GM15510 (cell line): Measurements from ENCODE around the gene TSPAN10.

Experiments used
- POLR2A ChIP-seq: IDR thresholded peaks from 3 replicates; pipeline ENCODE4 v1.6.1; 2011; ENCODE audit warnings: borderline replicate concordance; ENCODE audit not compliant: insufficient read length; ENCODE audit errors: extremely low read depth

Gene TSPAN10

DNA sequence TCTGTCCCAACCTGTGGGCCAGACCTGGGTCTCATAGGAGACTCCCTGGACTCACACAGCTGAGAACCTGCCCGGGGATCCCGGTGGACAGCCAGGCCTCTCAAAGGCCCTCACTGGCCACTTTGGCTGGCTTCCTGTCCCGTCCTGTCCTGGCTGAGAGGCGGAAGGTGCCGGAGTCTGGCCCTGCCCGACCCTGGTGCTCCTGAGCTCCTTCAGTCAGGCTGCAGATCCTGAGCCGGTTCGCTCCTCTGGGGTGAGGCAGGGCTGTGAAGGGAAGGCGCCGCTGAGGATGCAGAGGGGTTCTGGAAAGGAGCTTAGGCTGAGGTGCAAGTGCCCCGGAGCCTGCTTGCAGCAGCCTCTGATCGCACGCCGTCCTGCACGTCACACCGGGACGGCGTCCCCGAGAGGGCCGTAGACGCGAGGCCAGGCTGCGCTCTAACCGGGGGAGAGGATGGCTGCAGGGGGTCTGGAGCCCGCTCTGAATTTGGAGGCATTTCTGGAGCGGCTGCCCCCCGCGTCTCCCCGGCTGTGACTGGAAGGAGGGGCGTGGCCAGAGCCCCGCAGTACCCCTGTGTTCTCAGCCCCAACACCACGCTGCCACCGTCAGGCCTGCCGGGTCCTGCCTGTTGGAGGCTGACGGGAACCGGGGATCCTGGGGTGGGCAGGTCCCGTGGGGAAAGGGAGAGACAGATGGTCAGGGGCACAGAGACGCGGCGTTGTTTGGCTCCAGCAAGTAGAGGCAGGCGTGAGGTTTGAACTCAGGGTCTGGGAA lies 51.0 kb downstream of the TSPAN10 start:
- no peak for TF ChIP-seq POLR2A

DNA sequence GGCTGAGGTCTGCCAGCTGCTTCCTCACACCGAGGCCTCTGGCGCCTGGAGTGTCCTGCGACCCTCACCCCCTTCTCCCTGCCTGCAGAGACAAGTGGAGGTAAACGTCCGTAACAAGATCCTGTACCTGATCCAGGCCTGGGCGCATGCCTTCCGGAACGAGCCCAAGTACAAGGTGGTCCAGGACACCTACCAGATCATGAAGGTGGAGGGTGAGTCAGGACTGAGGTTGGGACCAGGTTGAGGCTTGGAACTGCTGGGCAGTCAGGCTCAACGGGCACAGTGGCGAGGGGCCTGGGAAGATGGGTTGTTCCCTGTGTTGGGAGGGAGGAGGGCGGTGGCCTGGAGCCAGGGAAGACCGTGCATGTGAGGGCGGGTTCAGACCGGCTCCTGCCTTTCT lies 51.6 kb downstream of the TSPAN10 start:
- no peak for TF ChIP-seq POLR2A

DNA sequence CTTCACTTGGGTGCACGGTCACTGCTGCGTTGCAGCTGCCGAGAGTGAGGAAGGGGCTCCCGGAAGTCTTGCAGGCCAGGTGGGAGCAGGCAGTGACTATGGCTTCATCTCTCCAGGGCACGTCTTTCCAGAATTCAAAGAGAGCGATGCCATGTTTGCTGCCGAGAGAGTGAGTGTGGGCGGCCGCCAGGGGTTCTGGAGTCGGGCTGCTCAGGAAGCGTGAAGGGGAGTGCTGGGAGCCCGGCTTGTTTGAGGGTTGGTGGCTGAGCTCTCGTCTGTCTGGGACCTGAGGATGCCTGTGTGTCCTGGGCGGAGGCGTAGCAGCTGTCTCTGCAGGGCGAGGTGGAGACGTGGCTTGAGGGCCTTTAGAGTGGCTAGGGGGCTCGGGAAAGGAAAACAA lies 53.1 kb downstream of the TSPAN10 start:
- no peak for TF ChIP-seq POLR2A

DNA sequence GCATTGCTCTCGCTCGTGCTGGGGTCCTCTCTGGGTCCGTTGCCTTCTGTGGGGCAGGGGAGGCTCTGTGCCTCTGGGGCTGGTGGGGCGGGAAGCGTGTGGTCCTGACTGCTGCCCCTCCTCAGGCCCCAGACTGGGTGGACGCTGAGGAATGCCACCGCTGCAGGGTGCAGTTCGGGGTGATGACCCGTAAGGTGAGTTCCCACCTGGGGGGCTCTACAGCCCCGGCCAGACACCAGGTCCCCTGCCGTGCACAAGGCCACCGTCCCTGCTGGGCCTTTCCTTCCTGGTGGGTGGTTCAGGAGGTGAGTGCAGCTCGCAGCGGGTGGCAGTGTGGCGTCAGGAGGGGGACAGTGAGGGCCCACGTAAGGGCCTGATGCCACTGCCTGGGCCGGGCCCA lies 53.6 kb downstream of the TSPAN10 start:
- no peak for TF ChIP-seq POLR2A

DNA sequence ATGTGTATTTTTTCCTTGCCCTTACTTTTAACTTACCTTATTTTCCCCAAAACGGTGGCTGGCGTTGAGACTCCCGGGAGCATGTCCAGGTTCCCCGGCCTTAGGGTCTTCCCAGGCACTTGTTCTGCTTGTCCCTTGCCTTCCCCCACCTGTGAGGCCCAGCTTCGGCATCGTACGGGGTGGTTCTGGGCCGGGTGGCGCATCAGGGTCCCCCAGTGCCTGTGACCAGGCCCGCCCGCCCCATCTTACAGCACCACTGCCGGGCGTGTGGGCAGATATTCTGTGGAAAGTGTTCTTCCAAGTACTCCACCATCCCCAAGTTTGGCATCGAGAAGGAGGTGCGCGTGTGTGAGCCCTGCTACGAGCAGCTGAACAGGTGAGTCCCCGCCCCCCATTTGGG lies 54.2 kb downstream of the TSPAN10 start:
- TF ChIP-seq POLR2A, result no peak

- no peak for TF ChIP-seq POLR2A
Observed at GRCh38 chr17:81691608-81692007, 54.6 kb downstream of the TSPAN10 start.

- TF ChIP-seq POLR2A, result no peak
Observed at GRCh38 chr17:81693509-81694210, 56.7 kb downstream of the TSPAN10 start.

- no peak for TF ChIP-seq POLR2A
Observed at GRCh38 chr17:81694810-81695209, 57.8 kb downstream of the TSPAN10 start.

DNA sequence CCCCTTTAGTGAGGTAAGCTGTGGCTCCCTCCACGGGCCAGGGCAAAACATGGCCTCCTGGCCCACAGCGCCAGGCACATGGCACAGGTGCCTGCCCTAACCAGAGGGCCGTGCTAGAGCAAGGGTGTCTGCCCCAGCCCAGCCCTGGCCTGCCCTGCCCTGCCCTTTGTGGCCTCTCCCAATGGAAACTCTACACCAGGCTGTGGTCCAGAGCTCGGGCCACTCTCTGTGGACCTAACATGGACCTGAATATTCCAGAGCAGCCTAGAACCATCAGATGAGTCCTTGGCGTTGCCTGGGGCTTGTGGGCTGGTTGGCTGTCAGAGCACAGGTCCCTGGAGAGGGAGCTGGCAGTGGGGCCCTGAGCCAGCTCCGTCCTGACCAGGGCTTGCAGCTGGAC lies 58.2 kb downstream of the TSPAN10 start:
- no peak for TF ChIP-seq POLR2A

GRCh38 chr17:81695801-81696200 lies 58.8 kb downstream of the TSPAN10 start:
- TF ChIP-seq POLR2A, result no peak

GRCh38 chr17:81696218-81696941 lies 59.4 kb downstream of the TSPAN10 start:
- TF ChIP-seq POLR2A, result no peak

- no peak for TF ChIP-seq POLR2A
Observed at GRCh38 chr17:81697261-81698044, 60.5 kb downstream of the TSPAN10 start.
